Loucy (cell line): ENCODE measurements around the gene WFDC10A.
"Not testable (repeated sequence)": the region's sequence is repeated elsewhere in the genome, so short reads cannot be mapped to it uniquely, and the experiment has no call there.

Experiments
- EZH2phosphoT487 ChIP-seq: fragments of 200-600 bp; IDR thresholded peaks from 2 replicates; pipeline ENCODE4 v1.6.1; 2018; ENCODE audit warnings: antibody characterized with exemption, mild to moderate bottlenecking, moderate library complexity, borderline replicate concordance
- TF ChIP-seq, protein P1 (sequence below): fragments of 200-600 bp; sonication (generic); conservative IDR thresholded peaks from 2 replicates; pipeline ENCODE4 v1.5.1; 2014; ENCODE audit warnings: mild to moderate bottlenecking, antibody characterized with exemption, low read length

DNA sequence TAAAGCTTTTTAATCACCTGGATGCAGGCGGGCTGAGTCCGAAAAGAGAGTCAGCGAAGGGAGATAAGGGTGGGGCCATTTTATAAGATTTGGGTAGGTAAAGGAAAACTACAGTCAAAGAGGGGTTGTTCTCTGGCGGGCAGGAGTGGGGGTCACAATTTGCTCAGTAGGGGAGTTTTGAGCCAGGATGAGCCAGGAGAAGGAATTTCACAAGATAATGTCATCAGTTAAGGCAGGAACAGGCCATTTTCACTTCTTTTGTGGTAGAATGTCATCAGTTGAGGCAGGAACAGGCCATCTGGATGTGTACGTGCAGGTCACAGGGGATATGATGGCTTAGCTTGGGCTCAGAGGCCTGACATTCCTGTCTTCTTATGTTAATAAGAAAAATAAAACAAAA lies 45.2 kb upstream of the WFDC10A start:
- TF ChIP-seq, protein P1, sequence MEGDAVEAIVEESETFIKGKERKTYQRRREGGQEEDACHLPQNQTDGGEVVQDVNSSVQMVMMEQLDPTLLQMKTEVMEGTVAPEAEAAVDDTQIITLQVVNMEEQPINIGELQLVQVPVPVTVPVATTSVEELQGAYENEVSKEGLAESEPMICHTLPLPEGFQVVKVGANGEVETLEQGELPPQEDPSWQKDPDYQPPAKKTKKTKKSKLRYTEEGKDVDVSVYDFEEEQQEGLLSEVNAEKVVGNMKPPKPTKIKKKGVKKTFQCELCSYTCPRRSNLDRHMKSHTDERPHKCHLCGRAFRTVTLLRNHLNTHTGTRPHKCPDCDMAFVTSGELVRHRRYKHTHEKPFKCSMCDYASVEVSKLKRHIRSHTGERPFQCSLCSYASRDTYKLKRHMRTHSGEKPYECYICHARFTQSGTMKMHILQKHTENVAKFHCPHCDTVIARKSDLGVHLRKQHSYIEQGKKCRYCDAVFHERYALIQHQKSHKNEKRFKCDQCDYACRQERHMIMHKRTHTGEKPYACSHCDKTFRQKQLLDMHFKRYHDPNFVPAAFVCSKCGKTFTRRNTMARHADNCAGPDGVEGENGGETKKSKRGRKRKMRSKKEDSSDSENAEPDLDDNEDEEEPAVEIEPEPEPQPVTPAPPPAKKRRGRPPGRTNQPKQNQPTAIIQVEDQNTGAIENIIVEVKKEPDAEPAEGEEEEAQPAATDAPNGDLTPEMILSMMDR, result not testable (repeated sequence)
- TF ChIP-seq EZH2phosphoT487, result not testable (repeated sequence)
